VCaP (cell line): ENCODE measurements around the gene CDC5L.

Source experiments
- H3K27ac ChIP-seq: fragments of 450-650 bp; 2 replicates; pipeline ENCODE4 v1.5.1; 2017
- CTCF ChIP-seq: fragments of 450-650 bp; conservative IDR thresholded peaks from 2 replicates; pipeline ENCODE4 v1.5.1; 2017; ENCODE audit warnings: mild to moderate bottlenecking, moderate library complexity

CDC5L gene

DNA sequence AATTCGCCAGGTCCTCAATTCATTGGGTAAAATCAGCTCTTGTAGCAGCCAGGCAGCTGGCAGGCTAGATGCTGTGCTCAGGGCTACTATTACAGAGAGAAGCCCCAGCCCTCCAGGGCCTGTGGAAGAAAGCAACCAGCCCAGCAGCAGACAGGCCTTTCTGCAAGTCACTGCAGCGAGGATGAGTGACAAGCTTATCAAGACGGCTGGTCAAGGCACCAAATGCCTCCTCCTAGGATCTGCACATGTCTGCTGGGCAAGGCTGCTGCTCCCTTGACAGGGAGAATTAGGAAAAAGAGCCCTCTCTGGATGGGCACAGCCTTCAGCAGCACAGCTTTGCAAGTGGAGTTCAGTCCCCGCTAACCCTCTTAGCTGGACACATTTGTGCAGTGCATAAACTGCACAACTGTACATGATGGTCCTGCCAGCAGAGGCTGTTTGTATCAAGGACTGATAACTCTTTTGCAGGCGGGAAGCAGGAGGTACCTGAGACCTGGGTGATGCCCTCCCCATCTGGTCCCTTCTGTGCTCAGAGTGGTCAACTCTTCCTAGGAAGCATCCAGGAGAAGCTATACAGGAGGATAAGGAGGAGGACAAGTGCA is 89.9 kb downstream of the CDC5L start:
- TF ChIP-seq CTCF: no peak
- no peak overlapping the region for H3K27ac ChIP-seq

DNA sequence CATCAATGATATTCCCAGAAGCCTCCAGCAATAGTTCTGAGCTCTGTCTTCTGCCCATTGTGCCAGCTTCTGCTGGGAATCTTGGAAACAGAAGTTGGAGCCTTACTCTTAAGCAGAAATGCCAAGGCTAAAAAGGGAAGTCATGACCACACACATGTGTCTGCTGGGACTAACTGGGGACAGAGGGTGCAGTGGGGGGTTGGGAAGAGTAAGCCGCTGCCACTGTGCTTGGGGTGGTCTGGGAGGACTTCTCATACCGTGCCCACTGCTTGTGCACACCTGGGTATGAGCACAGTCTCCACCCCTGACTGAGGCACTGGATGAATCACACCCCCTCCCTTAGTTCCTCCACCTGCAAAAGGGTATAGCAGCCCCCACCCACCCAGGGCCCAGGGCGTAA is 90.7 kb downstream of the CDC5L start:
- H3K27ac ChIP-seq: no peak overlapping the region
- no peak for TF ChIP-seq CTCF

DNA sequence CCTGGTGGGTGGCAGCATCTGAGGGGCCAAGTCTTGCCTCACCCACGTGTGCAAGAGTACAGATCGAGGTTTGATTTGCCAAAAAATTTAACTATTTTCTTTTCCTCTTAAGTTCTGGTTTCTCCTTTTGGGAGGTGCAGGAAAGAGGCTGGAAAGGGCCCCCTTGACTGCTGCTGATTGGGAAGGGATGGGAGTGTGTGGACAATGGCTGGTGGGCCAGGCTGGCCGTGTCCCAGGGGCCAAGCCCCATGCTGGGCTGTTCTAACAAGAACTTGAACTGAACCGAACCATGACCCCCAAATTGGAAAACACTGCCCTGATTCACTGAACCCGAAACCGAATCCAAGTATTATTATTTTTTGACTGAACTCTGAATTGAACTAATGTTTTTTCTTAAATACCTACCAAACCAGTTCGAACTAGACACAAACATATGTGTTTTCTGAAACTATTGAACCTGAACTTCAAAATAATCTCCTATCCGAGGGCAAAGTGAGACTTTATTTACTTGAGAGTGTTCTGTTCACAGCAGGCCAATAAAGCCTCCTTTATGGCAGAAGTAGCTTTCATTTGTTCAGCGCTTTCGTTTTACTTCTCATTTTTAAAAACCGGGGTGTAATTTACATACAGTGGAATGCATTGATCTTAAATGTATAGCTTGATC is 91.2 kb downstream of the CDC5L start:
- H3K27ac ChIP-seq: no peak overlapping the region
- TF ChIP-seq CTCF: no peak

DNA sequence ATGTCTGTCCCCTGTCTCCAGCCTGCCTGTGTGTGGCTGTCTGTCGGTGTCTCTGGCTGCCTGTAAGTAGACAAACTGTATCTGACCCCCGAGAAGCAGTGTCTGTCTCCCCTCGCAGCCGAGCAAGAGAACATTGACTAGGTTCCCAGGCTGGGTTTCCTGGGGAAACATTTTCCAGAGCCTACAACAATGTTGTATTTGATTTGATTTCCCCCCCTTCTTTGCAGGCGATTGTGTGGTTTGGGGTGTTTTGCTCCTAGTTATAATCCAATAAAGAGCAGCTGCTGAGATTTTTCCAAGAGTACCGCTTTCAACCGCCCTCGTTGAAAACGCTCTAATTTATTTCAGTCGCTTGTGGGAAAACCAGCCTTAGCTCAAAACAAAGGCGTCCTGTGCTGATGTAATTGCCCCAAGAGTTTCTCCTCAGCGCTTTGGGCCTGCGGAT is 92.6 kb downstream of the CDC5L start:
- TF ChIP-seq CTCF: no peak
- H3K27ac ChIP-seq: no peak overlapping the region

DNA sequence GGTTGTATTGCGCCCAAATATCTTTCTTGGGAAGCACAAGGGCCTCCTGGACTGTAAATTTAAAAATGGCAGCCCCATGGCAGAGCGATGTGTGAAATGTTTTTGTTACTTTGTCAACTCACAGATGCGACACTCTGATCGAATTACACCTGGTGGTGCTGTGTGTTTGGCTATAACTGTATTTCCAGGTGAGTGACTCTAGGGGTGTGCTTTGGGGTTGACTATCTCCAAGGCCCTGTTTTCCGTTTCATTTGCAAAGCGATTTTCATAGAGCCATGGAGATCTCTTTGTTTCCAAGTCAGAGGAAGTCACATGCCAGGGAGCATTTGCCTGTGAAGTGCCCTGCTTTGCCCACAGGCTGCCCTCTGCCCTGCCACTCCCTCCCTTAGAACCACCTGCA is 93.5 kb downstream of the CDC5L start:
- TF ChIP-seq CTCF: no peak
- H3K27ac ChIP-seq: no peak overlapping the region

- no peak for TF ChIP-seq CTCF
- H3K27ac ChIP-seq: no peak overlapping the region
These were observed 94.3 kb downstream of the CDC5L start for GRCh38 chr6:44481760-44482159.

- H3K27ac ChIP-seq: no peak overlapping the region
- TF ChIP-seq CTCF: no peak
These were observed 98.3 kb downstream of the CDC5L start for GRCh38 chr6:44485601-44486401.
